K562 (cell line): ENCODE measurements around the gene CCNQ. TPM values are rescaled to one million over a fixed set of nuclear protein-coding genes. Genes with fewer than 3 reads are reported as not detected.

Experiments used
- BRD9 ChIP-seq: fragments of 450-650 bp; IDR thresholded peaks from 2 replicates; pipeline ENCODE4 v1.6.1; 2018; ENCODE audit warnings: low read depth; ENCODE audit not compliant: partially characterized antibody
- CREB1 ChIP-seq, 2 experiments: sonication (generic) in 1 of 2; formaldehyde crosslinking in 1 of 2; IDR thresholded peaks; 2 replicates each; pipeline versions ENCODE4 v1.6.1 to v1.8.0; 2012 to 2022; ENCODE audit warnings: inconsistent platforms in 1 of 2, mild to moderate bottlenecking in 1 of 2, missing genetic modification reagents in 1 of 2, moderate library complexity in 1 of 2
- HSF4 ChIP-seq: fragments of 250-450 bp; sonication (Bioruptor Pico); IDR thresholded peaks from 2 replicates; pipeline ENCODE4 v2.1.2; 2022; ENCODE audit warnings: mild to moderate bottlenecking, moderate library complexity, borderline replicate concordance
- JUNB ChIP-seq: fragments of 450-650 bp; formaldehyde crosslinking; conservative IDR thresholded peaks from 2 replicates; pipeline ENCODE4 v1.4.0; 2020; ENCODE audit warnings: mild to moderate bottlenecking
- MTA1 ChIP-seq: fragments of 450-650 bp; IDR thresholded peaks from 2 replicates; pipeline ENCODE4 v1.6.1; 2017; ENCODE audit warnings: borderline replicate concordance
- MXI1 ChIP-seq: IDR thresholded peaks from 2 replicates; pipeline ENCODE4 v1.6.1; 2011; ENCODE audit warnings: low read depth, mild to moderate bottlenecking, improper control_type of control experiment, low read length
- MYC ChIP-seq, 2 experiments: fragments of 250-450 bp in 1 of 2; sonication (Bioruptor Pico) in 1 of 2; IDR thresholded peaks; 2 replicates each; pipeline versions ENCODE4 v1.5.1 to v1.6.1; 2012 to 2021; ENCODE audit warnings: low read depth in 2 of 2, borderline replicate concordance in 1 of 2, improper control_type of control experiment in 1 of 2, low read length in 1 of 2, mild to moderate bottlenecking in 1 of 2, moderate library complexity in 1 of 2
- NELFE ChIP-seq: IDR thresholded peaks from 2 replicates; pipeline ENCODE4 v1.6.1; 2011; ENCODE audit warnings: mild to moderate bottlenecking; ENCODE audit not compliant: insufficient read depth, insufficient read length
- SNRNP70 ChIP-seq: fragments of 200-400 bp; formaldehyde crosslinking; optimal IDR thresholded peaks from 2 replicates; pipeline ENCODE3; 2017; ENCODE audit warnings: low read depth, low read length
- ZKSCAN1 ChIP-seq: fragments of 150-350 bp; IDR thresholded peaks from 2 replicates; pipeline ENCODE4 v1.6.1; 2016; ENCODE audit warnings: low read depth, low read length
- ZNF79 ChIP-seq: fragments of 250-450 bp; sonication (Bioruptor Pico); IDR thresholded peaks from 2 replicates; pipeline ENCODE4 v1.4.0; 2020; ENCODE audit warnings: low read depth, mild to moderate bottlenecking, moderate library complexity
- polyA plus RNA-seq, 8 experiments: library from polyadenylated mRNA; depleted of rRNA in 4 of 8; stranded (reverse) in 5 of 8; unstranded in 3 of 8; fragments of >200 nt; fragmentation: Nextera tagmentation in 2 of 8; fragmentation: Illumina TruSeq in 1 of 8; extraction: Ambion mirVana in 2 of 8; extraction: Trizol in 1 of 8; gene quantifications; 2 replicates each; pipeline versions ENCODE4 v1.2.1 to v1.2.3, GENCODE V29; 2011 to 2014; ENCODE audit warnings: inconsistent platforms in 1 of 8, missing spikeins in 1 of 8
- total RNA-seq, 7 experiments: library from RNA; depleted of rRNA in 6 of 7; stranded (reverse); fragments of >200 nt in 6 of 7; fragmentation: Illumina TruSeq in 2 of 7; extraction: Trizol in 2 of 7; gene quantifications; 2 replicates each; pipeline versions ENCODE4 v1.2.1 to v1.2.3, GENCODE V29; 2011 to 2021; ENCODE audit warnings: low replicate concordance in 1 of 7
- TF ChIP-seq, protein P1 (sequence below): sonication (generic); formaldehyde crosslinking; IDR thresholded peaks from 2 replicates; pipeline ENCODE4 v1.9.0; 2022; ENCODE audit warnings: mild to moderate bottlenecking, missing genetic modification reagents

Gene CCNQ
- total and polyA plus RNA-seq, 9 of the 15 experiments (the other 6 are each of a cell fraction or from before 2014, with no cell fraction given), result 0.92 to 53.8 (median 25.3) TPM

DNA sequence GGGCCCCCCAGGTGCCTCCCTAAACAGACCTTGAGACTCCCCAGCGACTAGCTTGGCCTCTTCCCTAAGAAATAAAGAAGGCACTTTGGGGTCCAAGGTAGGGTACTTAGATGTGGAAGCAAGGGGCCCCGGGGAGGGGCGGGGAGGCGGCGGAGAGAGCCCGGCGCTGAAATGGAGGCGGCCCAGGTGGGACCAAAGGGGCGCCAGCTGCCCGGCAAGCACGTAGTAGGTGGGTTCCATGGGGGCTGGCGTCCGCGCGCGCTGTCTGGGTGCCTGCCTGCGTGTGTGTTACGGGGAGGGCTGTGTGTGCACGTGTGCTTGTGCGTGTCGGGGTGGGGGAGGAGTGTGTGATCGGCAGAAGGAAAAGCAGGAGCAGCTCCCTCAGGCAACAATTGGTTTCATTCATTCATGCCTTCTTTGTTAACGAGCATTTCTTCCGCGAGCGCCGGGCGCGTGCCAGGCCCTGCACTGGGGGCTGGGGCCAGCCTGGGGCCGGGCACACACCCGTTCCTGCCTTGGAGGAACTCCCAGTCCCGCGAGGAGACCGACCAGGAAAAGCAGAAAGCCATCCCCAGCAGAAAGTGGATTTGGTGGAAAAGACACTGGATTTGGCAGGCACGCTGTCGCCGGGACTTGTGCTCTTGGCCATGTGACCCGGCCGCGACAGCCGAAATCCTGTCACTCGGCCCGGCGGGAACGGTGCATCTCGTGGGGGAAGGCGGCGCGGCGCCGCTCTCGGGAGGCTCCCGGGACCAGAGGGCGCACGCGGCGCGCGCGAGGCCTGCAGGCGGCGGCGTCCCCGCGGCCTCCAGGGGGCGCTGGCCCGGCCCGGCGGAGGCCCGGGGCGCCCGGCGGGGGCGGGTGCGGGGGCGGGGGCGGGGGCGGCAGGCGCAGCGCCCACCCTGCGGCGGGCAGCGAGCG, 44.8 kb upstream of the CCNQ start (continued):
- no peak for TF ChIP-seq CREB1 (IDR thresholded peaks at IDR 0.05)
- peak; percentile 18; the same call in 1 of the 2 replicates for TF ChIP-seq CREB1 (CRISPR knock-in tag; IDR thresholded peaks at IDR 0.05)
- TF ChIP-seq ZNF79, result no peak
- no peak for TF ChIP-seq JUNB (CRISPR knock-in tag)
- TF ChIP-seq NELFE, result no peak
- no peak for TF ChIP-seq SNRNP70
- no peak for TF ChIP-seq MXI1
- TF ChIP-seq, protein P1, sequence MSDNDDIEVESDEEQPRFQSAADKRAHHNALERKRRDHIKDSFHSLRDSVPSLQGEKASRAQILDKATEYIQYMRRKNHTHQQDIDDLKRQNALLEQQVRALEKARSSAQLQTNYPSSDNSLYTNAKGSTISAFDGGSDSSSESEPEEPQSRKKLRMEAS (CRISPR knock-in tag), result peak; percentile 77
- no peak for TF ChIP-seq BRD9
- TF ChIP-seq ZKSCAN1, result peak; percentile 65; the same call in 1 of the 2 replicates
- TF ChIP-seq MTA1, result no peak
- TF ChIP-seq HSF4 (CRISPR knock-in tag), result no peak
- TF ChIP-seq MYC (IDR thresholded peaks at IDR 0.05; ENCODE audit: low read depth, low read length), result peak; percentile 58; the same call in 1 of the 2 replicates
- no peak for TF ChIP-seq MYC (CRISPR knock-in tag; IDR thresholded peaks at IDR 0.05; ENCODE audit: borderline replicate concordance, low read depth)
